Body of pancreas (tissue), 4 donors: ENCODE data around the gene RAB10. TPM values are rescaled to one million over a fixed set of nuclear protein-coding genes. Genes with fewer than 3 reads are reported as not detected.

ENCODE experiments used
- ATAC-seq: fragments of 150-250 bp; one replicate; pipeline ENCODE4 v1.9.1; 2016
- DNase-seq, 4 donors: peaks; one replicate each; pipeline ENCODE4 v3.0.0-alpha.2; 2019
- H3K27ac ChIP-seq, 4 donors: fragments of 200-600 bp; sonication (generic); 1 replicate in 3 of 4; 2 replicates in 1 of 4; pipeline versions ENCODE4 v1.5.1 to v1.6.1; 2016 to 2019; ENCODE audit warnings: mild to moderate bottlenecking in 1 of 4, mixed read lengths in 1 of 4, moderate library complexity in 1 of 4
- H3K27me3 ChIP-seq, 2 donors: fragments of 200-600 bp; sonication (generic); one replicate each; pipeline ENCODE4 v1.6.0; 2016; ENCODE audit warnings: mild to moderate bottlenecking in 1 of 2
- H3K36me3 ChIP-seq, 2 donors: fragments of 200-600 bp; sonication (generic); replicated peaks in 1 of 2; 2 replicates each; pipeline ENCODE4 v1.5.1; 2016; ENCODE audit warnings: low read depth in 2 of 2; ENCODE audit not compliant: insufficient read depth in 1 of 2
- H3K4me1 ChIP-seq: fragments of 200-600 bp; sonication (generic); one replicate; pipeline ENCODE4 v1.6.0; 2016
- H3K4me3 ChIP-seq, 2 donors: fragments of 200-600 bp; sonication (generic); 1 replicate in 1 of 2; 2 replicates in 1 of 2; pipeline ENCODE4 v1.5.1; 2016 to 2019
- H3K9me3 ChIP-seq, 3 donors: fragments of 200-600 bp; sonication (generic); 1 replicate in 2 of 3; 2 replicates in 1 of 3; pipeline ENCODE4 v1.5.1; 2016
- POLR2A ChIP-seq, 3 donors: fragments of 450-650 bp; IDR thresholded peaks; one replicate each; pipeline ENCODE4 v1.6.1; 2016; ENCODE audit warnings: antibody characterized with exemption in 3 of 3, mild to moderate bottlenecking in 2 of 3
- WGBS, 2 donors: methylation state at CpG; one replicate each; pipeline ENCODE4 v1.1.5; 2017; 5-methylcytosine and 5-hydroxymethylcytosine counted together
- intact Hi-C: fragments of 100-400 bp; cut with DNase I; formaldehyde crosslinking; loops from one replicate; pipeline ENCODE4 v1.15.1; 2023
- total RNA-seq, 2 donors: library from RNA; depleted of rRNA; stranded (reverse); fragments of >200 nt; gene quantifications; one replicate each; pipeline ENCODE4 v1.1.0, GENCODE V29; 2016
- TF ChIP-seq, protein P1 (sequence below), 7 experiments: fragments of 450-650 bp in 4 of 7; fragments of 200-600 bp in 3 of 7; sonication (generic) in 3 of 7; IDR thresholded peaks; one replicate each; pipeline ENCODE4 v1.5.1; 2016 to 2019; ENCODE audit warnings: antibody characterized with exemption in 7 of 7

The RAB10 gene
- total RNA-seq, 2 donors from 2014 or later, result 41.5 to 115 TPM

DNA sequence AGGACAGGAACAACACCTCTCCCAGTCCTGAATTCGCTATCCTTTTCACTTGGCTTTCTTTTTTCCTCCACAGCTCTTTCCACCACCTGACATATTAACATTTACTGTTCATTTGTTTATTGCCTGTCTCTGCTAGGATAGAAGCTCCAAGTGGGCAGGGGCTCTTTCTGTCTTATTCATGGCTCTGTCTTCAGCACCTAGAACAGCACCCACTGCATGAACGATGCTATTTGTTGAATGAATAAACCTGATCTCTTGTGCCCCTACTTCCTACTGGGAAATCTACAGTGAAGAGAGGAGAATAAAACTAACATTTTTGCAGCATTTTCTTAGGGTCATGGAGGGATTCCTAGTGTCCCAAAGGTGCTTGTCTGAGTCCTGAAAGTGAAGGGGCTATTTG is 114.6 kb downstream of the RAB10 start:
- no peak for TF ChIP-seq POLR2A (IDR thresholded peaks at IDR 0.05)
- TF ChIP-seq, protein P1, sequence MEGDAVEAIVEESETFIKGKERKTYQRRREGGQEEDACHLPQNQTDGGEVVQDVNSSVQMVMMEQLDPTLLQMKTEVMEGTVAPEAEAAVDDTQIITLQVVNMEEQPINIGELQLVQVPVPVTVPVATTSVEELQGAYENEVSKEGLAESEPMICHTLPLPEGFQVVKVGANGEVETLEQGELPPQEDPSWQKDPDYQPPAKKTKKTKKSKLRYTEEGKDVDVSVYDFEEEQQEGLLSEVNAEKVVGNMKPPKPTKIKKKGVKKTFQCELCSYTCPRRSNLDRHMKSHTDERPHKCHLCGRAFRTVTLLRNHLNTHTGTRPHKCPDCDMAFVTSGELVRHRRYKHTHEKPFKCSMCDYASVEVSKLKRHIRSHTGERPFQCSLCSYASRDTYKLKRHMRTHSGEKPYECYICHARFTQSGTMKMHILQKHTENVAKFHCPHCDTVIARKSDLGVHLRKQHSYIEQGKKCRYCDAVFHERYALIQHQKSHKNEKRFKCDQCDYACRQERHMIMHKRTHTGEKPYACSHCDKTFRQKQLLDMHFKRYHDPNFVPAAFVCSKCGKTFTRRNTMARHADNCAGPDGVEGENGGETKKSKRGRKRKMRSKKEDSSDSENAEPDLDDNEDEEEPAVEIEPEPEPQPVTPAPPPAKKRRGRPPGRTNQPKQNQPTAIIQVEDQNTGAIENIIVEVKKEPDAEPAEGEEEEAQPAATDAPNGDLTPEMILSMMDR (IDR thresholded peaks at IDR 0.05), result no peak
- H3K4me1 ChIP-seq, result peaks cover 16% of the 10 kb centered on the region
- 40% methylated on average over 2 of the region's 2 CpGs for WGBS, 2 donors
- no peaks in the 10 kb centered on the region for H3K9me3 ChIP-seq
- DNase-seq (no peak), ATAC-seq (no peak)
- intact Hi-C loops, result loop anchor here (5.0 to 10.0 kb wide), 2 partner anchors 164 to 196 kb away; partner anchors contain the start of gene KIF3C
- H3K4me3 ChIP-seq, result no peak overlapping the region
- H3K27ac ChIP-seq, result no peak overlapping the region
- no peaks in the 10 kb centered on the region for H3K27me3 ChIP-seq
- no peaks in the 10 kb centered on the region for H3K36me3 ChIP-seq

DNA sequence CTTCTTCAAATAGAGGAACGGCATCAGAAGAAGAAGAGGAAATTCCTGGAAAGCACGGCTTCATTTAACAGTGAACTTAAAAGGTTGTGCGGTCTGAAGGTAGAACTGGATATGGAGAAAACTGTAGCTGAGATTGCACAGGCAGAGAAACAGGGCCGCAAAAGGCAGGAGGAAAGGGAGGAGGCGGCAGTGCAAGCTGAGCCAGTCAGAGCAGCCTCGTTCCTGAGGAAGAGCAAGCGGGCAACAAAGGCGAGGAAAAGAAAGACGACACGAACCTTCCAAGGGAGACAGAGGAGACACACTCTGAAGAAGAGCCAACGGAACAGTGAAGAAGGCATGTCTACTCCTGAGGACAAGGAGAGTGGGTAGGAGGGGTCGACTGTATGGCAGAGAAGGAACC is 116.4 kb downstream of the RAB10 start:
- ATAC-seq (no peak), DNase-seq (no peak)
- intact Hi-C loops, result no loop called here
- no peak overlapping the region for H3K27ac ChIP-seq
- H3K27me3 ChIP-seq, result no peaks in the 10 kb centered on the region
- no peak for TF ChIP-seq POLR2A (IDR thresholded peaks at IDR 0.05)
- TF ChIP-seq, protein P1 (IDR thresholded peaks at IDR 0.05), result no peak
- whole genome bisulfite sequencing, 2 donors, result 70 to 74% methylated on average over 12 of the region's 12 CpGs
- no peaks in the 10 kb centered on the region for H3K9me3 ChIP-seq
- no peaks in the 10 kb centered on the region for H3K36me3 ChIP-seq
- no peak overlapping the region for H3K4me3 ChIP-seq
- no peaks in the 10 kb centered on the region for H3K4me1 ChIP-seq

DNA sequence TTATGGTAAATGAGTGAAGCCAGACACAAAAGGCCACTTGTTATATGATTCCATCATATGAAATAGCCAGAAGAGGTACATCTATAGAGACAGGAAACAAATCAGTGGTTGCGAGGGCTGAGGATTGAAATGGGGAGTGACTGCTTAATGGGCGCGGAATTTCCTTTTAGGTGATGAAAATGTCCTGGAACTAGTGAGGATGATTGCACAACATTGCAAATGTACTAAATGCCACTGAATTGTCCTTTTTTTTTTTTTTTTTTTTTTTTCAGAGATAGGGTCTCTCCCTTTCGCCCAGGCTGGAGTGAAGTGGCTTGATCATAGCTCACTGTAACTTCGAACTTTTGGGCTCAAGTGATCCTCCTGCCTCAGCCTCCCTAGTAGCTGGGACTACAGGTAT is 123.7 kb downstream of the RAB10 start:
- intact Hi-C loops, result no loop called here
- Histone ChIP-seq H3K4me1 (no peaks in the 10 kb centered on the region), H3K4me3 (no peak overlapping the region), H3K27me3 (no peaks in the 10 kb centered on the region), H3K36me3 (no peaks in the 10 kb centered on the region), H3K27ac (no peak overlapping the region), H3K9me3 (no peaks in the 10 kb centered on the region)
- no peak for TF ChIP-seq POLR2A (IDR thresholded peaks at IDR 0.05)
- TF ChIP-seq, protein P1 (IDR thresholded peaks at IDR 0.05), result no peak
- WGBS, 2 donors, result 91 to 97% methylated on average over 5 of the region's 5 CpGs
- ATAC-seq (no peak), DNase-seq (no peak)

DNA sequence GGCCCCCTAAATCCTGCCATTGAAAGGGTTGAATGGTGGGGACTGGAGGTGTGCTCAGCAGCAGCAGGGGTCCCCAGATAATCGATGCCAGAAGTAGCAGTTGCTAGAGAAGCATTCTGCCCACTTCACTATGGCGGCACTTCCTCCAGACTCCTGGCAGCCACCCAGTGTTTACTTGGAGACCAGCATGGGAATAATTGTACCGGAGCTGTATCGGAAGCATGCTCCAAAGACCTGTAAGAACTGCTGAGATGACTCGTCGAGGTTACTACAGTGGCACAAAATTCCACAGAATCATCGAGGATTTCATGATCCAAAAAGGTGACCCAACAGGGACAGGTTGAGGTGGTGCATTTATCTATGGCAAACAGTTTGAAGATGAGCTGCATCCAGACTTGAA is 128.0 kb downstream of the RAB10 start:
- no peaks in the 10 kb centered on the region for H3K9me3 ChIP-seq
- WGBS, 2 donors, result 89 to 92% methylated on average over 7 of the region's 7 CpGs
- intact Hi-C loops, result no loop called here

DNA sequence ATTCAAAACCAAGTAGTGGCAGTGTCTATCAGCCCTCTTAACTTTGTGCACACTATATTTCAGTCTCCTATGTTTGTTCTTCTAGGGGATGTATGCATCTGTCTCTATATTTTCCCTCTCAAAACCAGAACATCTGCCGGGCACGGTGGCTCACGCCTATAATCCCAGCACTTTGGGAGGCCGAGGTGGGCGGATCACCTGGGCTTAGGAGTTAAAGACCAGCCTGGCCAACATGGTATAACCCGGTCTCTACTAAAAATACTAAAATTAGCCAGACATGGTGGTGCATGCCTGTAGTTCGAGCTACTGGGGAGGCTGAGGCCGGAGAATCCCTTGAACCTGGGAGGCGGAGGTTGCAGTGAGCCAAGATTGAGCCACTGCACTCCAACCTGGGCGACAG is 129.1 kb downstream of the RAB10 start:
- H3K36me3 ChIP-seq, result no peaks in the 10 kb centered on the region
- H3K9me3 ChIP-seq, result no peaks in the 10 kb centered on the region
- ATAC-seq (no peak), DNase-seq (no peak)
- no peak overlapping the region for H3K27ac ChIP-seq
- no peak overlapping the region for H3K4me3 ChIP-seq
- WGBS, 2 donors, result 90 to 91% methylated on average over 10 of the region's 10 CpGs
- no peaks in the 10 kb centered on the region for H3K4me1 ChIP-seq
- no peaks in the 10 kb centered on the region for H3K27me3 ChIP-seq
- no peak for TF ChIP-seq POLR2A (IDR thresholded peaks at IDR 0.05)
- TF ChIP-seq, protein P1 (IDR thresholded peaks at IDR 0.05), result no peak
- intact Hi-C loops, result no loop called here

More for the DNA sequence above, 128.0 kb downstream of the RAB10 start:
- TF ChIP-seq POLR2A (IDR thresholded peaks at IDR 0.05), result no peak
- TF ChIP-seq, protein P1 (IDR thresholded peaks at IDR 0.05), result no peak
- DNase-seq, result no peak
- no peaks in the 10 kb centered on the region for H3K27me3 ChIP-seq
- no peaks in the 10 kb centered on the region for H3K36me3 ChIP-seq
- no peak overlapping the region for H3K4me3 ChIP-seq
- no peaks in the 10 kb centered on the region for H3K4me1 ChIP-seq
- no peak overlapping the region for H3K27ac ChIP-seq
- ATAC-seq, result no peak
